H1 (cell line): ENCODE results near the gene TTC31. TPM values are rescaled to one million over a fixed set of nuclear protein-coding genes. Genes with fewer than 3 reads are reported as not detected.

Experiments used
- CTCF ChIA-PET: fragments of 300-600 bp; sonication (Branson Sonifier 250); formaldehyde crosslinking; loops from one replicate; lab custom pipeline; 2021; ENCODE audit not compliant: partially characterized antibody; lab: Charles Lee
- POLR2A ChIA-PET: fragments of 300-600 bp; sonication (Branson Sonifier 250); formaldehyde crosslinking; loops from one replicate; lab custom pipeline; 2021; ENCODE audit warnings: inconsistent platforms; ENCODE audit not compliant: partially characterized antibody; lab: Charles Lee
- DNase-seq, 2 experiments: peaks; one replicate each; pipeline versions ENCODE4 v3.0.0 to v3.0.0-alpha.2; 2010 to 2022; ENCODE audit warnings: low spot score in 2 of 2, low read depth in 1 of 2, mixed read lengths in 1 of 2
- FAIRE-seq: peaks from 2 replicates; lab custom pipeline; 2011; peaks lifted over from hg19 to GRCh38; lab: Jason Lieb, UNC
- H2AFZ ChIP-seq: 2 replicates; pipeline ENCODE4 v1.8.1; 2012; ENCODE audit warnings: low read length, inconsistent platforms
- H2AK5ac ChIP-seq: 2 replicates; pipeline ENCODE4 v1.6.1; 2013; ENCODE audit warnings: low read depth, low read length
- H2BK120ac ChIP-seq: replicated peaks from 2 replicates; pipeline ENCODE3; 2013; ENCODE audit warnings: low read depth, low read length, inconsistent platforms
- H2BK12ac ChIP-seq: 2 replicates; pipeline ENCODE4 v1.6.1; 2013; ENCODE audit warnings: low read depth, low read length
- H2BK15ac ChIP-seq: 2 replicates; pipeline ENCODE4 v1.6.1; 2013; ENCODE audit warnings: low read length
- H2BK20ac ChIP-seq: 2 replicates; pipeline ENCODE4 v1.6.1; 2013; ENCODE audit warnings: low read length
- H2BK5ac ChIP-seq: 2 replicates; pipeline ENCODE4 v1.6.1; 2013; ENCODE audit warnings: low read depth, low read length
- H3K14ac ChIP-seq: 2 replicates; pipeline ENCODE4 v1.6.1; 2013; ENCODE audit warnings: inconsistent platforms; ENCODE audit not compliant: insufficient read length
- H3K18ac ChIP-seq: 2 replicates; pipeline ENCODE4 v1.6.1; 2013; ENCODE audit warnings: low read length; ENCODE audit errors: extremely low read depth
- H3K23ac ChIP-seq: 2 replicates; pipeline ENCODE4 v1.6.1; 2013; ENCODE audit warnings: inconsistent platforms; ENCODE audit not compliant: insufficient read length
- H3K23me2 ChIP-seq: 2 replicates; pipeline ENCODE4 v1.6.1; 2013; ENCODE audit warnings: low read depth, low read length
- H3K27ac ChIP-seq: 2 replicates; pipeline ENCODE4 v1.6.1; 2011; ENCODE audit warnings: low read depth, low read length, inconsistent platforms
- H3K27me3 ChIP-seq, 4 experiments: replicated peaks in 1 of 4; 1 replicate in 1 of 4; 2 replicates in 3 of 4; pipeline versions ENCODE4 v1.6.1 to v1.8.1; 2011 to 2013; ENCODE audit warnings: low read length in 3 of 4, mild to moderate bottlenecking in 3 of 4, inconsistent platforms in 2 of 4, mixed read lengths in 2 of 4, moderate library complexity in 1 of 4; ENCODE audit not compliant: control insufficient read depth in 3 of 4, insufficient read depth in 3 of 4; ENCODE audit errors: extremely low read depth in 1 of 4
- H3K36me3 ChIP-seq, 4 experiments: 2 replicates each; pipeline versions ENCODE4 v1.6.1 to v1.8.1; 2011 to 2013; ENCODE audit warnings: mild to moderate bottlenecking in 4 of 4, low read length in 3 of 4, moderate library complexity in 2 of 4, control low read depth in 1 of 4, inconsistent platforms in 1 of 4; ENCODE audit not compliant: insufficient read depth in 4 of 4, control insufficient read depth in 2 of 4
- H3K4ac ChIP-seq: replicated peaks from 2 replicates; pipeline ENCODE3; 2013; ENCODE audit warnings: low read length, low read depth, mixed read lengths, inconsistent platforms; ENCODE audit not compliant: insufficient read length
- H3K4me1 ChIP-seq, 4 experiments: replicated peaks in 1 of 4; 1 replicate in 1 of 4; 2 replicates in 3 of 4; pipeline versions ENCODE4 v1.6.1 to v1.8.1; 2011 to 2013; ENCODE audit warnings: low read length in 3 of 4, inconsistent platforms in 2 of 4, mixed read lengths in 1 of 4; ENCODE audit not compliant: insufficient read depth in 4 of 4, control insufficient read depth in 3 of 4
- H3K4me2 ChIP-seq, 2 experiments: 2 replicates each; pipeline versions ENCODE4 v1.6.1 to v1.8.1; 2011 to 2013; ENCODE audit warnings: low read depth in 2 of 2, low read length in 2 of 2, control low read depth in 1 of 2, inconsistent platforms in 1 of 2, mild to moderate bottlenecking in 1 of 2; ENCODE audit not compliant: insufficient read depth in 1 of 2
- H3K4me3 ChIP-seq, 4 experiments: fragments of 200-600, 300-600 bp in 1 of 4; sonication (generic), shearing (Covaris generic), sonication (Bioruptor Twin) in 1 of 4; 2 replicates each; pipeline versions ENCODE4 v1.5.1 to v1.8.1; 2011 to 2016; ENCODE audit warnings: low read length in 4 of 4, low read depth in 3 of 4, control low read depth in 2 of 4, inconsistent platforms in 2 of 4, mild to moderate bottlenecking in 2 of 4, mixed read lengths in 1 of 4, moderate library complexity in 1 of 4; ENCODE audit not compliant: insufficient read depth in 2 of 4; ENCODE audit errors: extremely low read depth in 1 of 4
- H3K56ac ChIP-seq: replicated peaks from 2 replicates; pipeline ENCODE3; 2013; ENCODE audit warnings: low read depth, mild to moderate bottlenecking, mixed read lengths, low read length, inconsistent platforms; ENCODE audit not compliant: insufficient read length
- H3K79me1 ChIP-seq: 2 replicates; pipeline ENCODE4 v1.6.1; 2013; ENCODE audit warnings: low read depth, low read length, control low read depth
- H3K79me2 ChIP-seq, 2 experiments: 2 replicates each; pipeline versions ENCODE4 v1.6.1 to v1.8.1; 2012 to 2013; ENCODE audit warnings: low read length in 2 of 2, mild to moderate bottlenecking in 2 of 2, inconsistent platforms in 1 of 2; ENCODE audit not compliant: insufficient read depth in 2 of 2, control insufficient read depth in 1 of 2
- H3K9ac ChIP-seq, 4 experiments: replicated peaks in 1 of 4; 1 replicate in 1 of 4; 2 replicates in 3 of 4; pipeline versions ENCODE4 v1.6.1 to v1.8.1; 2011 to 2013; ENCODE audit warnings: low read depth in 3 of 4, low read length in 3 of 4, control low read depth in 2 of 4, mild to moderate bottlenecking in 2 of 4, moderate library complexity in 2 of 4, inconsistent platforms in 1 of 4; ENCODE audit errors: extremely low read depth in 1 of 4
- H3K9me3 ChIP-seq, 2 experiments: 2 replicates each; pipeline versions ENCODE4 v1.6.1 to v1.8.1; 2012 to 2013; ENCODE audit warnings: mild to moderate bottlenecking in 2 of 2, moderate library complexity in 2 of 2, control low read depth in 1 of 2, inconsistent platforms in 1 of 2, low read depth in 1 of 2, low read length in 1 of 2, mixed read lengths in 1 of 2; ENCODE audit not compliant: insufficient read depth in 2 of 2
- H4K20me1 ChIP-seq, 2 experiments: replicated peaks in 1 of 2; 2 replicates each; pipeline versions ENCODE3 to v1.8.1; 2011 to 2013; ENCODE audit warnings: inconsistent platforms in 2 of 2, low read length in 2 of 2, mild to moderate bottlenecking in 1 of 2; ENCODE audit not compliant: insufficient read depth in 2 of 2, control insufficient read depth in 1 of 2
- H4K5ac ChIP-seq: 2 replicates; pipeline ENCODE4 v1.6.1; 2013; ENCODE audit warnings: low read length, low read depth, mixed read lengths, inconsistent platforms; ENCODE audit not compliant: insufficient read length
- H4K8ac ChIP-seq: 2 replicates; pipeline ENCODE4 v1.8.0; 2013; ENCODE audit warnings: mild to moderate bottlenecking, moderate library complexity, low read length, inconsistent platforms; ENCODE audit not compliant: insufficient read depth; ENCODE audit errors: extremely low read depth
- H4K91ac ChIP-seq: replicated peaks from 2 replicates; pipeline ENCODE3; 2013; ENCODE audit warnings: low read length, mixed read lengths, inconsistent platforms; ENCODE audit not compliant: insufficient read length
- BACH1 ChIP-seq: IDR thresholded peaks from 2 replicates; pipeline ENCODE4 v1.6.1; 2012; ENCODE audit warnings: low read length, improper control_type of control experiment
- CREB1 ChIP-seq: IDR thresholded peaks from 2 replicates; pipeline ENCODE4 v1.6.1; 2012; ENCODE audit warnings: inconsistent platforms
- CTBP2 ChIP-seq: IDR thresholded peaks from 2 replicates; pipeline ENCODE4 v1.7.0; 2011; ENCODE audit warnings: borderline replicate concordance, mild to moderate bottlenecking, moderate library complexity, mixed read lengths, low read length; ENCODE audit not compliant: insufficient read depth, insufficient read length
- KDM4A ChIP-seq: IDR thresholded peaks from one replicate; pipeline ENCODE4 v1.7.1; 2012; ENCODE audit warnings: low read depth, mild to moderate bottlenecking, moderate library complexity, low read length, inconsistent platforms; ENCODE audit not compliant: severe bottlenecking
- KDM5A ChIP-seq: fragments of 200-600 bp; IDR thresholded peaks from 2 replicates; pipeline ENCODE4 v1.7.1; 2012; ENCODE audit warnings: mild to moderate bottlenecking, low read length, inconsistent platforms, mixed read lengths
- MAX ChIP-seq: IDR thresholded peaks from 2 replicates; pipeline ENCODE4 v1.6.1; 2012; ENCODE audit warnings: inconsistent platforms
- SP1 ChIP-seq: IDR thresholded peaks from 2 replicates; pipeline ENCODE4 v1.6.1; 2011; ENCODE audit warnings: low read depth, low read length
- TAF1 ChIP-seq: IDR thresholded peaks from 2 replicates; pipeline ENCODE4 v1.6.1; 2011; ENCODE audit warnings: mild to moderate bottlenecking, low read depth, low read length
- USF2 ChIP-seq: IDR thresholded peaks from 2 replicates; pipeline ENCODE4 v1.6.1; 2011; ENCODE audit warnings: low read length, improper control_type of control experiment
- WGBS, 2 experiments: shearing (Covaris generic) in 1 of 2; methylation state at CpG; one replicate each; pipeline versions ENCODE4 v1.1.6 to v1.1.7; 2013 to 2015; ENCODE audit warnings: low lambda C conversion rate in 2 of 2, mixed read lengths in 2 of 2, inconsistent platforms in 1 of 2, low coverage in 1 of 2, missing lambda C conversion rate in 1 of 2; ENCODE audit not compliant: insufficient replicate concordance in 2 of 2, insufficient coverage in 1 of 2, insufficient read length in 1 of 2; ENCODE audit errors: extremely low coverage in 1 of 2, missing lambda C conversion rate in 1 of 2; 5-methylcytosine and 5-hydroxymethylcytosine counted together
- polyA plus RNA-seq, 7 experiments: library from polyadenylated mRNA; depleted of rRNA in 3 of 7; stranded (reverse) in 5 of 7; unstranded in 2 of 7; fragments of >200 nt in 5 of 7; fragments of 200-250 nt in 2 of 7; gene quantifications; 1 replicate in 5 of 7; 2 replicates in 1 of 7; 4 replicates in 1 of 7; pipeline versions ENCODE4 v1.2.1 to v1.2.3, GENCODE V29; 2011 to 2013; ENCODE audit warnings: missing spikeins in 2 of 7, mixed read lengths in 2 of 7
- total RNA-seq: library from RNA; stranded (reverse); fragmentation: NEBNext Ultra II Directional; extraction: Animal tissue kit (Norgen Biotek cat#: 25700); gene quantifications from 2 replicates; pipeline ENCODE4 v1.2.1, GENCODE V29; 2021

TTC31 gene
- total and polyA plus RNA-seq, 2 of the 8 experiments (the other 6 are each of a cell fraction or from before 2014, with no cell fraction given): 28.8 to 29.9 TPM

- Histone ChIP-seq H3K23ac (no peak overlapping the region), H3K56ac (peak overlapping the region; percentile 75), H3K27me3 (no peaks in the 10 kb centered on the region; a peak in 1 of 7 replicates), H2BK20ac (no peak overlapping the region), H3K4me3 (peak overlapping the region; percentile 85 to 99 (median 92)), H2BK5ac (peak overlapping the region; percentile 94)
- TF ChIP-seq CREB1: no peak
- no peak for TF ChIP-seq KDM4A
- TF ChIP-seq SP1: no peak
- no peak for TF ChIP-seq TAF1
- TF ChIP-seq MAX: peak; percentile 58
- TF ChIP-seq BACH1: 0 out of 2 replicates have a peak, but pooled peaks have one; percentile 1
- no peak for TF ChIP-seq KDM5A
- no peak for TF ChIP-seq USF2
- TF ChIP-seq CTBP2: no peak
- TF ChIP-seq, all 59 proteins: peak for 2
- H3K23me2 ChIP-seq: peaks cover 9% of the 10 kb centered on the region; the same call in 1 of the 2 replicates
- peaks cover 4 to 13% (median 6%) of the 10 kb centered on the region in 4 experiments; a peak in 6 of 7 replicates for H3K4me1 ChIP-seq
- H2BK15ac ChIP-seq: peak overlapping the region; percentile 63; the same call in 1 of the 2 replicates
- H3K18ac ChIP-seq: peak overlapping the region; percentile 85; the same call in 1 of the 2 replicates
- peak overlapping the region; percentile 61; the same call in 1 of the 2 replicates for H2AK5ac ChIP-seq
- peaks cover 0 to 18% of the 10 kb centered on the region in 2 experiments; a peak in 2 of 4 replicates for H3K79me2 ChIP-seq
- H3K36me3 ChIP-seq: peaks cover 6 to 27% (median 24%) of the 10 kb centered on the region in 4 experiments; a peak in 7 of 8 replicates
- FAIRE-seq (no peak), DNase-seq (no peak)
- H4K20me1 ChIP-seq: peaks cover 3 to 6% of the 10 kb centered on the region in 2 experiments
- peak overlapping the region; percentile 48 for H4K91ac ChIP-seq
- H2BK120ac ChIP-seq: no peak overlapping the region
- H3K4me2 ChIP-seq: peak overlapping the region; percentile 60 to 94
- H3K9ac ChIP-seq: peak overlapping the region; percentile 89 to 95 (median 94)
- peak overlapping the region; percentile 90 for H3K27ac ChIP-seq
- H3K4ac ChIP-seq: peak overlapping the region; percentile 87
- peak overlapping the region; percentile 93; the same call in 1 of the 2 replicates for H2AFZ ChIP-seq
- H3K14ac ChIP-seq: no peak overlapping the region
- ChIA-PET CTCF (interaction anchor here (1.0 to 7.0 kb wide), 7 partner anchors 10 to 59 kb away, joined by 3 to 53 read pairs (median 4); partner anchors contain the start of genes CCDC142, MRPL53 and TTC31), POLR2A (interaction anchor here (0.8 to 5.9 kb wide), 19 partner anchors 9 to 103 kb away, joined by 3 to 73 read pairs (median 9); partner anchors contain the start of genes CCDC142, LBX2, LOXL3 and MRPL53)
- H4K8ac ChIP-seq: peak overlapping the region; percentile 97; the same call in 1 of the 2 replicates
- H2BK12ac ChIP-seq: no peak overlapping the region; the same call in 1 of the 2 replicates
- peak overlapping the region; percentile 81 for H4K5ac ChIP-seq
- 17% methylated on average over 29 of the region's 29 CpGs; no CpG with 5 or more reads in 1 of the 2 experiments for WGBS, 2 experiments
- peaks cover 10% of the 10 kb centered on the region for H3K79me1 ChIP-seq
- no peaks in the 10 kb centered on the region for H3K9me3 ChIP-seq
These were observed 45.9 kb downstream of the TTC31 start for GRCh38 chr2:74528600-74529356.
